GM23248 (cell line): ENCODE measurements around the gene IPO5.

ENCODE experiments used
- EZH2 ChIP-seq: fragments of 200-600 bp; sonication (generic); IDR thresholded peaks from 2 replicates; pipeline ENCODE4 v1.6.1; 2018; ENCODE audit warnings: antibody characterized with exemption, mild to moderate bottlenecking; ENCODE audit not compliant: insufficient read depth, poor library complexity, severe bottlenecking
- EZH2phosphoT487 ChIP-seq: fragments of 200-600 bp; sonication (generic); IDR thresholded peaks from 2 replicates; pipeline ENCODE4 v1.6.1; 2018; ENCODE audit warnings: antibody characterized with exemption, moderate library complexity, mild to moderate bottlenecking, low read depth; ENCODE audit not compliant: insufficient read depth

DNA sequence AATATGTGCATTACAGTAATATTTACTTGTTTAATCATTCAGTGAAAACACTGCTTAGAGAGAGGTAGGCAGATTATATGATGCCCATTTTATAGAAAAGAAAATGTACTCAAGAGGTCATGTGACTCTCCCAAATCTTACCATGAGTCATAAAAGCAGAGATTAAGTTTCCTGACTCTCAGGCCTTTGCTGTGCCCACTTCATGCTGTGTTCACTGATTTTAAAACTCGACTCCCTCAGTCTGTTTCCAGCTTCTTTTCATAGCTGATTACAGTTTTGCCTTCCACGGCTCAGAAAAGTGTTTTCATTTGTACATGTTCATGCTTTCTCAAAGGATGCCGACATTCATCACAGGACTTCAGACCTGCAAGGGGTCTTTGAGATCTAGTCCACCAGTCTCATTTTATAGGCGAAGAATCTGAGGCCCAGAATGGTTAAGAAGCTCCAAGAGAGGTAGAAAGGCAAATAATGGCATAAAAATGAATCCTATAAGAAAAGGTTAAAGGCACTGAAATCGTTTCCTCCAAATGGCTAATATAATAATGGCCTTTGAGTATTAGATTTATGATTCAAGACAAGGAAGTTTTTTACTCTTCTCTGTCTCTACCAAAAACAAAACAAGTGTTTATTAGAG, 9.0 kb upstream of the IPO5 start:
- TF ChIP-seq EZH2 (no peak), EZH2phosphoT487 (no peak)
